OCI-LY7 (cell line): ENCODE results near the gene PTPRJ. TPM values are rescaled to one million over a fixed set of nuclear protein-coding genes. Genes with fewer than 3 reads are reported as not detected.

ENCODE experiments used
- BruUV-seq: library from RNA; stranded (reverse); fragments of 400-500 nt; replicated peaks from 2 replicates; lab custom pipeline; 2021; lab: Mats Ljungman, UMichigan
- CTCF ChIA-PET: fragments of 300-600 bp; sonication (Branson Sonifier 250); formaldehyde crosslinking; loops from one replicate; lab custom pipeline; 2022; ENCODE audit warnings: antibody characterized with exemption; ENCODE audit not compliant: unreplicated experiment; lab: Charles Lee
- POLR2A ChIA-PET: fragments of 300-600 bp; sonication (Branson Sonifier 250); formaldehyde crosslinking; loops from one replicate; lab custom pipeline; 2022; ENCODE audit warnings: antibody characterized with exemption; lab: Charles Lee
- DNase-seq: peaks from one replicate; pipeline ENCODE4 v3.0.0-alpha.2; 2015; ENCODE audit warnings: low spot score
- H2AFZ ChIP-seq: fragments of 200-600 bp; sonication (generic), shearing (Covaris generic); 2 replicates; pipeline ENCODE4 v1.6.1; 2014; ENCODE audit warnings: mild to moderate bottlenecking, antibody characterized with exemption, low read length, moderate library complexity
- H3K27ac ChIP-seq: fragments of 200-600 bp; sonication (generic); 2 replicates; pipeline ENCODE4 v1.5.1; 2014; ENCODE audit warnings: mixed run types, low read depth, mild to moderate bottlenecking, moderate library complexity, low read length, inconsistent platforms; ENCODE audit not compliant: poor library complexity, severe bottlenecking
- H3K36me3 ChIP-seq: fragments of 200-600 bp; sonication (generic); 2 replicates; pipeline ENCODE4 v1.6.1; 2014; ENCODE audit warnings: mild to moderate bottlenecking, antibody characterized with exemption, low read length, moderate library complexity, mixed read lengths; ENCODE audit not compliant: insufficient read depth
- H3K4me1 ChIP-seq: fragments of 200-600 bp; sonication (generic); 2 replicates; pipeline ENCODE4 v1.5.1; 2014; ENCODE audit warnings: mild to moderate bottlenecking, low read length; ENCODE audit not compliant: insufficient read depth, poor library complexity, severe bottlenecking
- H3K4me2 ChIP-seq: fragments of 200-600 bp; sonication (generic); 2 replicates; pipeline ENCODE4 v1.6.1; 2014; ENCODE audit warnings: mild to moderate bottlenecking, low read length
- H3K4me3 ChIP-seq: fragments of 200-600 bp; sonication (generic); 2 replicates; pipeline ENCODE4 v1.5.1; 2014; ENCODE audit warnings: mild to moderate bottlenecking, low read depth, low read length; ENCODE audit not compliant: poor library complexity, severe bottlenecking
- H3K79me2 ChIP-seq: fragments of 200-600 bp; sonication (generic); 2 replicates; pipeline ENCODE4 v1.6.1; 2016; ENCODE audit warnings: low read depth, mild to moderate bottlenecking, low read length, moderate library complexity, mixed read lengths; ENCODE audit not compliant: insufficient read depth
- H3K9me2 ChIP-seq: fragments of 200-600 bp; sonication (generic); 2 replicates; pipeline ENCODE4 v1.6.1; 2016; ENCODE audit warnings: mild to moderate bottlenecking, low read length, mixed read lengths; ENCODE audit not compliant: insufficient read depth
- H3K9me3 ChIP-seq: fragments of 200-600 bp; sonication (generic); 2 replicates; pipeline ENCODE4 v1.6.1; 2014; ENCODE audit warnings: mild to moderate bottlenecking, mixed run types, low read length, mixed read lengths
- H4K20me1 ChIP-seq: fragments of 200-600 bp; sonication (generic); 2 replicates; pipeline ENCODE4 v1.6.1; 2014; ENCODE audit warnings: mild to moderate bottlenecking, antibody characterized with exemption, low read length, moderate library complexity, mixed read lengths; ENCODE audit not compliant: insufficient read depth
- CTCF ChIP-seq: fragments of 200-600 bp; sonication (generic); conservative IDR thresholded peaks from 2 replicates; pipeline ENCODE4 v1.5.1; 2014; ENCODE audit warnings: mild to moderate bottlenecking, antibody characterized with exemption, low read length, moderate library complexity, mixed read lengths
- EZH2phosphoT487 ChIP-seq: fragments of 200-600 bp; sonication (generic); IDR thresholded peaks from 2 replicates; pipeline ENCODE4 v1.6.1; 2018; ENCODE audit warnings: low read depth, borderline replicate concordance, mild to moderate bottlenecking, mixed run types, antibody characterized with exemption, low read length, moderate library complexity, mixed read lengths
- intact Hi-C: fragments of 100-400 bp; cut with micrococcal nuclease; formaldehyde crosslinking; loops from one replicate; pipeline ENCODE4 v1.10.0; 2022; ENCODE audit not compliant: unreplicated experiment
- total RNA-seq, 2 experiments: library from RNA; depleted of rRNA in 1 of 2; stranded (reverse); fragments of >200 nt in 1 of 2; shearing (Covaris generic) in 1 of 2; gene quantifications; 2 replicates each; pipeline ENCODE4 v1.2.3, GENCODE V29; 2014 to 2022

The PTPRJ gene
- total RNA-seq, 2 experiments from 2014 or later = 5.4 to 28.3 TPM

- Histone ChIP-seq H3K4me2 (peak overlapping the region; percentile 63), H3K4me1 (peaks cover 63% of the 10 kb centered on the region), H2AFZ (no peak overlapping the region), H4K20me1 (peaks cover 32% of the 10 kb centered on the region), H3K9me3 (no peaks in the 10 kb centered on the region), H3K79me2 (peaks cover 3% of the 10 kb centered on the region; the same call in 1 of the 2 replicates), H3K4me3 (peak overlapping the region; percentile 7), H3K27ac (no peak overlapping the region), H3K36me3 (no peaks in the 10 kb centered on the region), H3K9me2 (no peaks in the 10 kb centered on the region)
- POLR2A ChIA-PET = interaction anchor here (0.5 to 3.4 kb wide), 16 partner anchors 9 to 202 kb away, joined by 3 to 21 read pairs (median 4); no protein-coding TSS in a partner anchor
- intact Hi-C loops = no loop called here
- CTCF ChIA-PET = interaction anchor here (0.6 to 1.1 kb wide), 6 partner anchors 9 to 655 kb away, joined by 3 read pairs; no protein-coding TSS in a partner anchor
- no TSS peak for BruUV-seq
- no peak for TF ChIP-seq CTCF
- no peak for TF ChIP-seq EZH2phosphoT487
- peak; percentile 71 for DNase-seq
Observed at GRCh38 chr11:48055292-48056132, 75.2 kb downstream of the PTPRJ start.

- Histone ChIP-seq H3K27ac (no peak overlapping the region), H3K79me2 (no peaks in the 10 kb centered on the region; the same call in 1 of the 2 replicates), H3K4me3 (peak overlapping the region; percentile 7), H3K9me2 (no peaks in the 10 kb centered on the region), H3K4me2 (peak overlapping the region; percentile 63), H3K4me1 (peaks cover 52% of the 10 kb centered on the region), H3K9me3 (no peaks in the 10 kb centered on the region), H2AFZ (no peak overlapping the region), H3K36me3 (no peaks in the 10 kb centered on the region), H4K20me1 (peaks cover 32% of the 10 kb centered on the region)
- CTCF ChIA-PET = interaction anchor here (0.6 to 1.1 kb wide), 5 partner anchors 10 to 118 kb away, joined by 3 read pairs; no protein-coding TSS in a partner anchor
- no peak for TF ChIP-seq CTCF
- no peak for TF ChIP-seq EZH2phosphoT487
- intact Hi-C loops = no loop called here
- POLR2A ChIA-PET = interaction anchor here (0.5 to 3.4 kb wide), 14 partner anchors 10 to 203 kb away, joined by 3 to 21 read pairs (median 4); no protein-coding TSS in a partner anchor
- no TSS peak for BruUV-seq
- DNase-seq = no peak
Observed at GRCh38 chr11:48056325-48057183, 76.2 kb downstream of the PTPRJ start.
